T-helper 2 cell treated with Interferon-gamma antibody and Interleukin-4, amounts not matched to agents 5 μg/mL and 100 μg/mL, for 36 hours (primary cell): ENCODE results near the gene FAM53A.
A peak's percentile ranks its signal among the peaks of the same experiment; 100 is the strongest.
"Not testable (repeated sequence)": the region's sequence is repeated elsewhere in the genome, so short reads cannot be mapped to it uniquely, and the experiment has no call there.

ENCODE experiments used
- DNase-seq: peaks from one replicate; pipeline ENCODE4 v3.0.0; 2021; ENCODE audit warnings: low spot score
- H3K27ac Mint-ChIP-seq: one replicate; pipeline ENCODE4 v1.8.0; 2021; ENCODE audit warnings: mild to moderate bottlenecking, mixed read lengths
- H3K27me3 Mint-ChIP-seq: one replicate; pipeline ENCODE4 v1.8.0; 2021; ENCODE audit warnings: low read depth, mixed read lengths
- H3K36me3 Mint-ChIP-seq: one replicate; pipeline ENCODE4 v1.8.0; 2021; ENCODE audit warnings: low read depth, mixed read lengths
- H3K4me1 Mint-ChIP-seq: one replicate; pipeline ENCODE4 v1.8.0; 2021; ENCODE audit warnings: low read depth, mixed read lengths
- H3K4me3 Mint-ChIP-seq: one replicate; pipeline ENCODE4 v1.8.0; 2022; ENCODE audit warnings: mild to moderate bottlenecking, moderate library complexity, mixed read lengths
- H3K9me3 Mint-ChIP-seq: one replicate; pipeline ENCODE4 v1.8.0; 2021; ENCODE audit warnings: mixed read lengths

Gene FAM53A

GRCh38 chr4:1683261-1683735 is 815 bp downstream of the FAM53A start:
- no peak for DNase-seq
- Mint-ChIP-seq H3K36me3 (no peaks in the 10 kb centered on the region), H3K4me3 (peak overlapping the region; percentile 87), H3K4me1 (peaks cover 11% of the 10 kb centered on the region), H3K9me3 (no peaks in the 10 kb centered on the region), H3K27me3 (no peaks in the 10 kb centered on the region), H3K27ac (peak overlapping the region; percentile 87)

- no peak for DNase-seq
- peak overlapping the region; percentile 87 for H3K27ac Mint-ChIP-seq
- no peaks in the 10 kb centered on the region for H3K9me3 Mint-ChIP-seq
- H3K4me3 Mint-ChIP-seq, result peak overlapping the region; percentile 87
- H3K27me3 Mint-ChIP-seq, result no peaks in the 10 kb centered on the region
- no peaks in the 10 kb centered on the region for H3K36me3 Mint-ChIP-seq
- H3K4me1 Mint-ChIP-seq, result peaks cover 11% of the 10 kb centered on the region
Measured at GRCh38 chr4:1682860-1683259, 1.3 kb downstream of the FAM53A start.

GRCh38 chr4:1678244-1678643 is 5.9 kb downstream of the FAM53A start:
- no peak for DNase-seq
- H3K4me3 Mint-ChIP-seq, result no peak overlapping the region
- H3K27ac Mint-ChIP-seq, result no peak overlapping the region
- no peaks in the 10 kb centered on the region for H3K36me3 Mint-ChIP-seq
- H3K4me1 Mint-ChIP-seq, result peaks cover 7% of the 10 kb centered on the region
- no peaks in the 10 kb centered on the region for H3K9me3 Mint-ChIP-seq
- no peaks in the 10 kb centered on the region for H3K27me3 Mint-ChIP-seq

GRCh38 chr4:1676605-1677525 is 7.2 kb downstream of the FAM53A start:
- DNase-seq, result no peak
- no peaks in the 10 kb centered on the region for H3K27me3 Mint-ChIP-seq
- H3K36me3 Mint-ChIP-seq, result no peaks in the 10 kb centered on the region
- no peaks in the 10 kb centered on the region for H3K9me3 Mint-ChIP-seq
- H3K4me3 Mint-ChIP-seq, result no peak overlapping the region
- no peaks in the 10 kb centered on the region for H3K4me1 Mint-ChIP-seq
- no peak overlapping the region for H3K27ac Mint-ChIP-seq

- H3K4me3 Mint-ChIP-seq, result no peak overlapping the region
- no peaks in the 10 kb centered on the region for H3K4me1 Mint-ChIP-seq
- H3K27me3 Mint-ChIP-seq, result no peaks in the 10 kb centered on the region
- H3K9me3 Mint-ChIP-seq, result no peaks in the 10 kb centered on the region
- H3K36me3 Mint-ChIP-seq, result no peaks in the 10 kb centered on the region
- DNase-seq, result no peak
- H3K27ac Mint-ChIP-seq, result no peak overlapping the region
Measured at GRCh38 chr4:1675802-1676137, 8.3 kb downstream of the FAM53A start.

- no peaks in the 10 kb centered on the region for H3K4me1 Mint-ChIP-seq
- no peaks in the 10 kb centered on the region for H3K27me3 Mint-ChIP-seq
- DNase-seq, result no peak
- no peaks in the 10 kb centered on the region for H3K36me3 Mint-ChIP-seq
- no peak overlapping the region for H3K27ac Mint-ChIP-seq
- no peaks in the 10 kb centered on the region for H3K9me3 Mint-ChIP-seq
- H3K4me3 Mint-ChIP-seq, result no peak overlapping the region
Measured at GRCh38 chr4:1675136-1675801, 8.8 kb downstream of the FAM53A start.

GRCh38 chr4:1674682-1675081 is 9.4 kb downstream of the FAM53A start:
- Mint-ChIP-seq H3K36me3 (no peaks in the 10 kb centered on the region), H3K27ac (no peak overlapping the region), H3K4me3 (no peak overlapping the region), H3K9me3 (no peaks in the 10 kb centered on the region), H3K27me3 (no peaks in the 10 kb centered on the region), H3K4me1 (no peaks in the 10 kb centered on the region)
- DNase-seq, result no peak

GRCh38 chr4:1673671-1674070 is 10.4 kb downstream of the FAM53A start:
- Mint-ChIP-seq H3K27me3 (no peaks in the 10 kb centered on the region), H3K4me1 (no peaks in the 10 kb centered on the region), H3K4me3 (no peak overlapping the region), H3K36me3 (no peaks in the 10 kb centered on the region), H3K27ac (no peak overlapping the region), H3K9me3 (no peaks in the 10 kb centered on the region)
- no peak for DNase-seq

GRCh38 chr4:1671011-1671410 is 13.1 kb downstream of the FAM53A start:
- not testable (repeated sequence) for H3K9me3 Mint-ChIP-seq, H3K27ac Mint-ChIP-seq, H3K4me3 Mint-ChIP-seq, H3K27me3 Mint-ChIP-seq, DNase-seq, H3K36me3 Mint-ChIP-seq, H3K4me1 Mint-ChIP-seq

GRCh38 chr4:1670279-1670678 is 13.8 kb downstream of the FAM53A start:
- no peaks in the 10 kb centered on the region for H3K27me3 Mint-ChIP-seq
- H3K36me3 Mint-ChIP-seq, result no peaks in the 10 kb centered on the region
- H3K4me1 Mint-ChIP-seq, result no peaks in the 10 kb centered on the region
- no peaks in the 10 kb centered on the region for H3K9me3 Mint-ChIP-seq
- H3K27ac Mint-ChIP-seq, result no peak overlapping the region
- H3K4me3 Mint-ChIP-seq, result no peak overlapping the region
- DNase-seq, result no peak

GRCh38 chr4:1669850-1670249 is 14.3 kb downstream of the FAM53A start:
- Mint-ChIP-seq H3K9me3 (no peaks in the 10 kb centered on the region), H3K27ac (no peak overlapping the region), H3K27me3 (no peaks in the 10 kb centered on the region), H3K36me3 (no peaks in the 10 kb centered on the region), H3K4me1 (no peaks in the 10 kb centered on the region), H3K4me3 (no peak overlapping the region)
- DNase-seq, result no peak

GRCh38 chr4:1669270-1669669 is 14.8 kb downstream of the FAM53A start:
- H3K27me3 Mint-ChIP-seq, result no peaks in the 10 kb centered on the region
- no peaks in the 10 kb centered on the region for H3K4me1 Mint-ChIP-seq
- no peak overlapping the region for H3K27ac Mint-ChIP-seq
- H3K4me3 Mint-ChIP-seq, result no peak overlapping the region
- H3K36me3 Mint-ChIP-seq, result no peaks in the 10 kb centered on the region
- no peak for DNase-seq
- no peaks in the 10 kb centered on the region for H3K9me3 Mint-ChIP-seq

GRCh38 chr4:1668488-1668840 is 15.6 kb downstream of the FAM53A start:
- no peak for DNase-seq
- Mint-ChIP-seq H3K27ac (no peak overlapping the region), H3K9me3 (no peaks in the 10 kb centered on the region), H3K27me3 (no peaks in the 10 kb centered on the region), H3K36me3 (no peaks in the 10 kb centered on the region), H3K4me1 (no peaks in the 10 kb centered on the region), H3K4me3 (no peak overlapping the region)

- no peak overlapping the region for H3K27ac Mint-ChIP-seq
- no peak for DNase-seq
Measured at GRCh38 chr4:1667273-1667672, 16.8 kb downstream of the FAM53A start.

More at GRCh38 chr4:1667273-1667672, 16.8 kb downstream of the FAM53A start:
- Mint-ChIP-seq H3K27me3 (no peaks in the 10 kb centered on the region), H3K9me3 (no peaks in the 10 kb centered on the region), H3K4me1 (no peaks in the 10 kb centered on the region), H3K4me3 (no peak overlapping the region), H3K36me3 (no peaks in the 10 kb centered on the region)
